HG03439 (cell line): ENCODE measurements around the gene BPIFB1.

Source experiments
- ATAC-seq: cut with Tn5 transposase; IDR thresholded peaks from one replicate; pipeline ENCODE4 v1.9.1; 2021; ENCODE audit warnings: mild to moderate bottlenecking, moderate library complexity; ENCODE audit not compliant: unreplicated experiment

The BPIFB1 gene, protein sequence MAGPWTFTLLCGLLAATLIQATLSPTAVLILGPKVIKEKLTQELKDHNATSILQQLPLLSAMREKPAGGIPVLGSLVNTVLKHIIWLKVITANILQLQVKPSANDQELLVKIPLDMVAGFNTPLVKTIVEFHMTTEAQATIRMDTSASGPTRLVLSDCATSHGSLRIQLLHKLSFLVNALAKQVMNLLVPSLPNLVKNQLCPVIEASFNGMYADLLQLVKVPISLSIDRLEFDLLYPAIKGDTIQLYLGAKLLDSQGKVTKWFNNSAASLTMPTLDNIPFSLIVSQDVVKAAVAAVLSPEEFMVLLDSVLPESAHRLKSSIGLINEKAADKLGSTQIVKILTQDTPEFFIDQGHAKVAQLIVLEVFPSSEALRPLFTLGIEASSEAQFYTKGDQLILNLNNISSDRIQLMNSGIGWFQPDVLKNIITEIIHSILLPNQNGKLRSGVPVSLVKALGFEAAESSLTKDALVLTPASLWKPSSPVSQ

DNA sequence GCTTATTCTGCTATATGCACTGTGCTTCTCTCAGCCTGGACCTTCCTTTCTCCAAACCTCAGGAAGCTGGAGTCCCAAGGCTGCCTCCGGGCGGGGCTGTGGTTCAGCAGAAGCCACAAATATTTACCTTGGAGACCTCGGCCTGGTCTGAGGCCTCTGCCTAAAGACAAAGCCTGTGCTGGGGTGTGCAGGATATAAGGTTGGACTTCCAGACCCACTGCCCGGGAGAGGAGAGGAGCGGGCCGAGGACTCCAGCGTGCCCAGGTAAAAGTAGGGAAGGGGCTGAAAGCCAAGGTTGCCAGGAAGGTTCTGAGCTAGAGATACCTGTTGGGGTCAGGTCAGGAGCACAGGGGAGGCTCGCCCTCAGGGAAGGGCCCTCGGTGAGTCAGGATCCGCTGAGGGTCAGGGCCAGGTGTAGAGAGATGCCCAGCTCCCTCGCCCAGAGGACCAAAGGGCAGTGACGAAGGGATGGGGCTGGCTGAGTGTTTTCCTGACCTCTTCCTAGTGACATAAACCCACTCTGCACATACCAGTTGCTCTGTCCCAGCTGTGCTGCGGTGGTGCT is at the start of gene BPIFB1:
TSS of gene BPIFB1 (plus strand) at position 224 of the 565 bp plus-strand sequence. CDS start 2,860 bp downstream, outside the sequence.
- ATAC-seq, result no peak

DNA sequence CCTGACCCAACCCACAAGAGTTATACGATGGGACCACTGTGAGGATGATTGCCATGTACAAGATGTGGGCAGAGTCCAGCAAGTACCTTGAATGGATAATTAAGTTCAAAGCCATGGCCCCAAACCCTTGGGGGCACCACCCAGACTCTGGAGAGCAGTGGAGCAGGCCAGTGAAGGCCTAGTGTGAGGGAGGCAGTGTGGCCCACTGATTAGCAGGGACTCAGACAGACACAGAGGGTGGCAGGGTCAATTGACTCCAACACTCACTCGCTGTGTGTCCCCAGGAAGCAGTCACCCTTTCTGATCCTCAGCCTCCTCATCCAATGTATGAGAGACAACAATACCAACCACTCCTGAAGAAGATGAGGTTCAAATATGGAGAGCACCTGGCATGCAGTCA is 49.0 kb upstream of the BPIFB1 start:
- ATAC-seq, result no peak

DNA sequence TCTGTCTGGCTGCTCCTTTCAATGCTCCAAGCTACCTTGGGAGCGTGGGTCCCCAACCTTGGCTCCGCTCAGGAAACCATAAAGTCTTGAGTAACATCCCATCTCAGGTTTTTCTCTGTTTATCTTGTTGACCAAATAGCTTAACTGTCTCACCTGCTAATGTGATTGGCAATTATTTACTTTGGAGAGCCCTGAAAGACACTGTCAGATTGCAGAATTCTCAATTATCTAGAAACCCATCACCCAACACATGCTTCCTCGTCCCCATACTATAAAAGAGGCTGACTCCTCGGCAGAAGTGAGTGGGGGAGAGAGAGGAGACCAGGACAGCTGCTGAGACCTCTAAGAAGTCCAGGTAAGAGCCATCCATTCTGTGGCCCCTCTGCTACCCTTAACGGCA is 47.3 kb upstream of the BPIFB1 start, which contains the start of gene BPIFA1:
TSS of gene BPIFA1 (plus strand) at position 301 of the 400 bp plus-strand sequence. CDS start 1,716 bp downstream, outside the sequence.
- no peak for ATAC-seq

DNA sequence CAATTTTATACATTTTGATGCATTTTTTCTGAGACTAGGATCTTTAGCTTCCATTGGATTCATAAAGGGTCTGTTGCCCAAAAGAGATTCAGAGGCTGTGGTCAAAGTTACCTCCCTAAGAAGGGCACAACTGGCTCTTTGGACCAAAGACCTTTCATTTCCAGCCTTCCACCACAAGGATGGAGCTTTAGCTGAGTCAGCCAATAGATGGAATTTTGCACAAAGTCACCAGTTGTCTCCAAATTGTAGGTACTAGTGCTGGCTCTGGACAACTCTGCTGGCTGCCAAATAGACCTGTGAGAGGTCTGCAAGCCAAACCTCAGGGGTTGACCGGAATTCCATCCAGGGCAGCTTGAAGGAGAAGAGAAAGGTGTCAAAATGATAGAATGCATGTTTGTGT is 46.7 kb upstream of the BPIFB1 start:
- ATAC-seq, result no peak

DNA sequence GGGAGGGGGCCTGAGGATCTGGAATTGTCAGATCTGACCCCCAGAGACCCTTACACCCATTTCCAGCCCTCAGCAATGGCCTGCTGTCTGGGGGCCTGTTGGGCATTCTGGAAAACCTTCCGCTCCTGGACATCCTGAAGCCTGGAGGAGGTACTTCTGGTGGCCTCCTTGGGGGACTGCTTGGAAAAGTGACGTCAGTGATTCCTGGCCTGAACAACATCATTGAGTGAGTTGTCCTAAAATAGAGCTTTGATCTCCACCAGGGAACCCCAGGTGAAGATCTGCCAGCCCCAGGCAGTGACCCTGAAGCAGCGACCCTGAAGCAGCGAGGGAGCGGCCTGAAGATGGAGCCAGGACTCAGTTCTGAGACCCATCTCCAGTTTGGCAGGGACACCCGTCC is 45.0 kb upstream of the BPIFB1 start:
- no peak for ATAC-seq

DNA sequence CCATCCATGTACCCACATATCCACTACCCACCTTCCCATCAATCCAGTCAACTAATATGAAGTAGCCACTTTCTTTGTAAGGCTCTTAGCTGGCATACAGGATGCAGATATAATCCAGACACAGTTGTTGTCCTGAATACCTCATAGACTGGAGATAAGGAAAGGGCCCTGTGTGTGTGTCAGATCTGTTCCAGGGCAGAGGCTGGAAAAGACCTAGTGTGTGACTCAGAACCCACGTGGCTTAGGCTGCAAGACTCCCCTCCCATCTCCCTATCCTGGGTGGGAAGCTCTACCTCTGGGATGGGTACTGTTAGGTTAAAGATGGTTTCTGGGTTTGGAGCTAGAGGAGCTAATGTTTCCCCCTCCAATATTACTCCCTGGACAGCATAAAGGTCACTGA is 43.6 kb upstream of the BPIFB1 start:
- ATAC-seq, result no peak

DNA sequence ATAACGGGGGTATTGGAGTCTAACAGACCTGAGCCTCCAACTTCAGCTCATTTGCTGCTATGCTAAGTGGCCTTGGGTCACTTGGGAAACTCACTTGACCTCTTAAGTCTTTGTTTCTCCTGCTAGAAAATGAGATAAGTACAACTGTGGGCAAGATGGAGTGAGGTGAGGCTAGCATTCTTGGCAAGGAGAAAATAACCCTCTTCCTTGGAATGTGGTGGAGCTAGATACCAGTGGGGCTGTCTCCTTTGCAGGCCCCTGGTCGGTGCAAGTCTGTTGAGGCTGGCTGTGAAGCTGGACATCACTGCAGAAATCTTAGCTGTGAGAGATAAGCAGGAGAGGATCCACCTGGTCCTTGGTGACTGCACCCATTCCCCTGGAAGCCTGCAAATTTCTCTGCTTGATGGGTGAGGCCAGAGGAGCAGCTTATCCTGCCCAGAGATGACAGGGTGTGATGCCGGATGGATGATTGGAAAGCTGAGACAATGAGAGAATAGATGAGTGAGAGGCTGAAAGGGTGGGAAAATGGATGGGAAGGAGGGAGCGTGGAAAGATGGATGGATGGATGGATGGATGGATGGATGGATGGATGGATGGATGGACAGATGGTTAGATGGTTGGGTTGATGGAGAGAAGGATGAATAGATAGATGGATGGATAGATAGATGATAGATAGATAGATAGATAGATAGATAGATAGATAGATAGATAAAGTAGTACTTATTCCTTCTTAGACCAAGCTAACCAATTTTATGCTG is 42.9 kb upstream of the BPIFB1 start:
- no peak for ATAC-seq

DNA sequence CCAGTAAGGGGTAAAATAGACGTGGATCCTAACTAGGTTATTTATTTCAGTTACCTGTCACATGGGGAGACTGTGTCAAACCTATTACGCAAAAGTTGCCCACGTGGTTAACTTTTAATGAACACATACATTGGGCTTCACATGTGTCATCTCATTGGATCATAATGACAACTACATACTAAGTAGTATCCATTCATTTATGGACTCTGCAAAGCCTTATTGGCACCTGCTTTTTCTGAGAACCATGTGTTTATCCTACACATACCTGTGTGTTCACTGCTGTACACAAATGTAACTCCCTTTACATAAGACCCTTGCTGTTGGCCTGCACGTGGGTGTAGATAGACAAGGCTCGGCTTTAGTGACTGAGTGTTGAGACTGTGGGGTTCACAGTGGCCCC is 42.1 kb upstream of the BPIFB1 start:
- ATAC-seq, result no peak

DNA sequence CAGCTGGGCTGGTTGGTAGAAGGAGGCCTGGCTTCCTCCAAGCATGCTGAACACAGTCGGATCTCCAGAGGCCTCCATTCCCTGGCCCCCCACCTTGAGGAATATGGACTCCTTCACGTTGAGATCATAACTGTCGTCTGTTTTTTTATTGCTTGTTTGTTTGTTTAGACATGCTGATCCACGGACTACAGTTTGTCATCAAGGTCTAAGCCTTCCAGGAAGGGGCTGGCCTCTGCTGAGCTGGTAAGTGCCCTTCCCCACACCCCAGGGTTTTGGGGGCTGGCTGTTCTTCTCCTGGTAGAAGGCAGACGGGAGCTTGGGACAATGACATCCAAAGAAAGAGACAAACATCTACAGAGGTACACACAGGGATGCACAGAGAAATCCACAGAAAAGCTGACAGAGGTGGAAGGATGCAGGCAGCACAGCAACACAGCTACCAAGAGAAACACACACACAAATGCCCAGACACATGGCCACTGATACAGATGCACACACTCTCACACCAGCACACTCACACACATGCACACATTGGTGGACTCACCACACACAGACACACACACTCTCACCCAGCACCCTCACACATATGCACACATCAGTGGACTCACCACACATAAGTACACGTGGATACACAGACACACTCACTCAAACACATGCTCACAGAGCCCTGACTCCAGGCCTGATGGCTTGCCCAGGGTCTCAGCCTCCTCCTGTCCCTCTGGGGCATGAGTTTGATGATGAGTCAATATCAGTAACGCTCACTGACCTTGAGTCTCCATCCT is 40.5 kb upstream of the BPIFB1 start:
- no peak for ATAC-seq

DNA sequence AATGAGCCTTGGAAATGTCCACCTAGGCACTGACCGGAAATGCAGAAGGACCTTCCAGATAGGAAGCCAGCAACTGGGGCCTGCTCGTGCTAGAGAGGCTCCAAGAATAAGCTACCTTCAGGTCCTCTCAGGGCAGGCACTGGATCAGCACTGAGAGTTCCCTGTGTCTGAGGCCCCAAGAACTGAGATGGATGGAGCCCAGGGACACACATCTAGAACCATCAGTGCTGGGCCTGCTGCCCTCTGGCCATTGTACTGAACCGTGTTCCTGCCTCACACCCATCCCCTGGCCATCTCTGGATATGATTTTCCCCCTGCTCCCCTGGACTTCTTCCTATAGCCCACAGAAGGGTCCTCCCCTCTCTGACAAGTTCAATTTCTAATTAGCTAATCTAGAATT is 36.9 kb upstream of the BPIFB1 start:
- no peak for ATAC-seq

DNA sequence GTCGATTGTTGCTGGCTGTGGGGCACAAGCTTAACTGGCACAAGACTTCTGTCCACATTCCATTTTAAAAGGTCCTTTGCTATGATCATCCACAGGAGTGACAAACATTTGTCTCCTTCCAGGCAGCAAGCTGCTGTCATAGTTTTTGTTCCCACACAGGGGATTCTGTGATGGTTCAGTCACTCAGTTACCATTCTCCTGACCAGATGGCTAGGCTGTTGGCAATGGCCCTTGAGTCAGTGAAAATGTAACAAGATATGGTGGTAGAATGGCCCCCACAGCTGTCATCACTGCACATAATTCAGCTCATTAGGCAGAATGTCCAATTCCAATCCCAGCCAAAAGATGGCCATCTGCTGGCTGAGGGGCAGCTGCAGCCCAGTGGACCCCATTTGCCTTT is 33.6 kb upstream of the BPIFB1 start:
- ATAC-seq, result no peak

DNA sequence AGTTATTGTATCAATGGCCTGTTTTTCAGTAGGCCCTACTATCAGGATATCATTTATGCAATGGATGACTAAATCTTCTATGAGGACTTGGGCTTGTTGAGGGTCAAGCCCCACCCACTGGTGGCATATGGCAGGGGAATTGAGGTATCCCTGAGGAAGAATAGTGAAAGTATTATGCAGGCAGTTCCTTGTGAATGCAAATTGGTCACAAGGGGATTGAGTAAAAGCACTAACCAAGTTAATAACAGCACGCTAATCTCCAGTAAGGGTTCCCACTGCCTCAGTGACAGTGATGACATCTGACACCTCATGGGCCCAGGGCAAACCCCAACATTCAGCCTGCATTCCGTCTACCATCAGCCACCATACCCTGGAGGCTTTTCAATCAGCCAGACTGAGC is 32.3 kb upstream of the BPIFB1 start:
- no peak for ATAC-seq

DNA sequence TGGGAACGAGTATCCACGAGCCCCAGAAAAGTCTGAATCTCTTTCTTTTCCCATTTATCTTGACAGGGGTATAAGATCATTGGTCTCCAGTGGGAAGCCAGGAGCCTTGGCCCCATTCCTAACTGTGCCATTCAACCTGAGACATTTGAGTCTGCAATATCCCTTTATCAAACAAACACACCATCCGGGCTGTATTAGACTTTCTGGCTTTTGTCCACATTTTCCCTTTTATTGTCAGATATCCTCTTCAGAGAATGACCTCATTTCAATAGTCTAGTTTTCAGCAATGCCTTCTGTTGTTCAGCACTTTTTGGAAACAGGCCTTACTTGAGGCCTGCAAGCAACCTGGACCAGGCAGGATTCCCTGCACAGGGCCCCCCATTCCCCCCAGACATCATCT is 31.5 kb upstream of the BPIFB1 start:
- no peak for ATAC-seq

DNA sequence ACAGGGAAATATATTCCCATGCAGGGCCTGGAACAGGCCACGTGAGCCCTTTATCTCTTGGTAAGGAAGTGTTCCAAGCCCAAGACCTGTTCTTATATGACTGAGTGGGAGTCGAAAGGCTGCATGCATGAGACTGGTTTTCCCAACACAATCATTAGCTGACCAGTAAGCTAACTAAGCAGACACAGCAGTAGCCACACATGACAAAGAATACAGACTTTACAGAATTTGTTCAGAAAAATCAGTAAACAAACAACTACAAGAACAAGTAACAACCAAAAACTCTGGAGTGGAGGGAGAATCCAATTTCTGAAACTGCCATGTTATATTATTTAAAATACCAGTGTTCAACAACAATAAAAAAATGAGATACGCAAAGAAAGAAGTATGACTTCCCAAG is 30.6 kb upstream of the BPIFB1 start:
- ATAC-seq, result no peak

DNA sequence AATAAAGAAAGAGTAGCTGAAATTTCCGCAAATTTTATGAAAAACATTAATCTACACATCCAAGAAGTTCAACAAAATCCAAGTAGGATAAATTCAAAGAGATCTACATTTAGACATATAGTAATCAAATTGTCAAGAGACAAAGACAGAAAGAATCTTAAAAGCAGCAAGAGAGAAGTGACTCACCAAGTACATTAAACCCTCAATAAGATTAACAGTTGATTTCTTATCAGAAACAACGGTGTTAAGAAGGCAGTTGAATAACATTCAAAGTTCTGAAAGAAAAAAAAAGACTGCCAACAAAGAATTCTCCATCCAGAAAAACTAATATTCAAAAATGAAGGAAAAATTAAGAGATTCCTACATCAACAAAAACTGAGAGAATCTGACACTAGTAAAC is 28.0 kb upstream of the BPIFB1 start:
- ATAC-seq, result no peak

DNA sequence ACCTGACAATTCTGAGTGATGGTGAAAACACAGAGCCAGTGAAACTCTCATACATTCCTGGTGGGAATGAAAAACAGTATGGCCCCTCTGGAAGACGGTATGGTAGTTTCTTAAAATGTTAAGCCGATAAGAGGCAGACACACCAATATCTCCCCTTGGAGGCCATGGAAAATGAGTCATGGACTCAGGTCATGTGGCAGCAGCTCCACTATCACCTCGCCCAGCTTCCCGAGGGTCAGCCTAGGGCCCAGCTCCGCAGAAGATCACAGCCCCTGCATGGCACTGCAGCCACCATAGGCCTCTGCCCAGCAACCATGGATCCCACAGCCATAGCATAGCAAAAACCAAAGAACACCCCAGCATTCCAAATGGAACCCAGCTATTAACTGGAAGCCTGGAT is 25.8 kb upstream of the BPIFB1 start:
- no peak for ATAC-seq

DNA sequence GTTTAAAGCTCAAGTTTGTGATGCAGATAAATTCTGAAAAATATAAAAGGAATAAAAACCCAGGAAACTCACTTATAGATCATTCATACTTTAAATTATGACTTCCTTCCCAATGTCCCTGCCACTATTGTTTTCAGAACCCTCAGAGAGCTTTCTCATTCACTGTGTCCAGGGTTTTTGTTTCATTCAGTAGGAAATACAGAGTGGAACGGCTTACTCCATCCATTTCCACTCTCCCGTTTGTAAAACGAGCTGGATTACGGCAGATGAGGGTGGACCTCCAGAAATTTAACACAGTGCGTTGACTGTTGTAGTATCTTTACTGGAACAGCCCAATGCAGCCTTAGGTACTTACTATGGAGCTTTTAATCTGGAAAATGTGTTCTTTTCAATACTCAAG is 23.6 kb upstream of the BPIFB1 start:
- no peak for ATAC-seq

DNA sequence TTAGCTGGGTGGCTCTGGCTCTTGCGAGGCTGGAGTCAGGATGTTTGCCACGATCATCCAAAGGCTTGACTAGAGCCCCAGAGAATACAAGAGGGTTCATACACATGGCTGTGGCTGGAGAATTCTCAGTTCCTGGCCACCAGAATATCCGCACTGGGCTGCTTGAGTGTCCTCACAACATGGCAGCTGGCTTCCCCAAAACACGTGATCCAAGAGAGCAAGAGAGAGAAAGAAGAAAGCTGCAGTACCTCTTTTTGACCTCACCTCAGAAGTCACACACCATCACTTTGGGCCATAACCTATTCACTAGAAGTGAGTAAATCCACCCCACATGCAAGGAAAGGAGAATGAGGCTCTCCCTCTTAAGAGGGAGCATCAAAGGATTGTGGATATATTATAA is 21.5 kb upstream of the BPIFB1 start:
- ATAC-seq, result no peak

DNA sequence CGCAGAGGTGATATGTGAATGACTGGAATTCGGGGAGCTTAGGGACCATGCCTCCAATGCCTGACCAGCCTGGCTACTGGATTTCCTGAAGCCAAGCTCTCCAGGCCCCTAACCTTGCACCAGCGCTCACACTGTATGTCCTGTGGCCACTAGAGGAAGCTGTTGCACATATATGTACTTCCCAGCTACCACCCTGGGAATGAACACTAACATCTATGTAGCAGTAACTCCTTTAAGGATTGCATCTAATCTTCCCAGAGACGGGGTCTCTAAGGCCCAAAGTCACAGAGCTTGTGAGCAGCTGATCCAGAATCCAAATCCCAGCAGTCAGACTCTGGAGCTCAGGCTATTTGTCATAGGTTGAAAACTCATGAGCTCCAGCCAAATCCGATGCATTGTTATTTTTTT is 20.4 kb upstream of the BPIFB1 start:
- ATAC-seq, result no peak

DNA sequence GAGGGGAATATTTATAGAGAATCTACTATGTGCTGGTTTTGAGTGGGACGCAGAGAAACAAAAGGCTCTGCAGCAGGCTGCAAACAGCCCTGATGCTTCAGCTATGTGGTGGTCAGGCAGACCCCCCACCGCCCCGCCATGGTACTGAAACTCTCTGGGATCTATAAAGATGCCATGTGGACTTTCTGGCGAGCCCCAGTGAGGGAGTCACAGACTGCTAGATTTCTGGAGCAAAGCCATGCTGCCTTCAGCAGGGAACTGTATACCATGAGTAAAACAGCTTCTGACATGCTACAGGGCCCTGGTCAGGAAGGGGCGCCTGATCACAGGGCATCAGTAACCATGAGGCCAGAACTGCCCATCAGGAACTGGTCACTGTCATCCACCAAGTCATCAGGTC is 19.2 kb upstream of the BPIFB1 start:
- ATAC-seq, result no peak

DNA sequence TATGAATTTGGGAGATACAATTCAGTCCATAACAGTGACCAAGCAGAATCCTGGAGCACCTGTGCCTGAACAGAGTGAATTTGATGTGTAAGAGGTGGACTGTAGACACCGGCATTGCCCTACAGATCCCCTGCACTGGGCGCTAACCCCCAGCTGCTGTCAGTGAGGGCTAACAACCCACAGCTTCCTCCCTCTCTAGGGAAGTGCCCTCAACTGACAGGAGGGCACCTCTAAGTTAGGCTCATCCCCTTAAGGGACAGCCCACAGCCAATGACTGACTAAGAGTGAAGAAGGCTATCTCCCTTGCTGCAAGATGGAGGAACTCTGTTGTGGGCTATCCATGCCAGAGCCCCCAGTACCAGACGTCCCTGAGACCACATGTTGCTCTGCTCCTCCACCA is 15.3 kb upstream of the BPIFB1 start:
- ATAC-seq, result no peak
